Cardiac muscle cell (in vitro differentiated cells and primary cell): Measurements from ENCODE around the gene FAAH. TPM values are rescaled to one million over a fixed set of nuclear protein-coding genes. Genes with fewer than 3 reads are reported as not detected.

Source experiments
- DNase-seq, 2 donors: peaks; one replicate each; pipeline versions ENCODE4 v3.0.0 to v3.0.0-alpha.2; 2010 to 2017; ENCODE audit warnings: low read depth in 1 of 2, low spot score in 1 of 2
- H3K27ac ChIP-seq: fragments of 200-600 bp; sonication (generic); 2 replicates; pipeline ENCODE4 v1.5.1; 2016
- H3K27me3 ChIP-seq: fragments of 200-600 bp; sonication (generic); 2 replicates; pipeline ENCODE4 v1.6.0; 2016; ENCODE audit warnings: control low read depth
- H3K36me3 ChIP-seq: fragments of 200-600 bp; sonication (generic); 2 replicates; pipeline ENCODE4 v1.5.1; 2016; ENCODE audit warnings: control low read depth
- H3K4me1 ChIP-seq: fragments of 200-600 bp; sonication (generic); 2 replicates; pipeline ENCODE4 v1.8.1; 2017; ENCODE audit warnings: low read depth, mild to moderate bottlenecking, mixed run types
- H3K4me3 ChIP-seq: fragments of 200-600 bp; sonication (generic); 2 replicates; pipeline ENCODE4 v1.5.1; 2016; ENCODE audit warnings: mild to moderate bottlenecking
- H3K9me3 ChIP-seq: fragments of 200-600 bp; sonication (generic); 2 replicates; pipeline ENCODE4 v1.5.1; 2017; ENCODE audit warnings: low read depth, mild to moderate bottlenecking, control low read depth
- polyA plus RNA-seq: library from polyadenylated mRNA; unstranded; fragments of >200 nt; fragmentation: Nextera tagmentation; extraction: Ambion mirVana; gene quantifications from 2 replicates; pipeline ENCODE4 v1.2.1, GENCODE V29; 2016
- total RNA-seq: library from RNA; depleted of rRNA; stranded (reverse); fragments of >200 nt; gene quantifications from 2 replicates; pipeline ENCODE4 v1.2.3, GENCODE V29; 2016
- TF ChIP-seq, protein P1 (sequence below): IDR thresholded peaks from 2 replicates; pipeline ENCODE4 v1.5.1; 2012; ENCODE audit warnings: low read depth, mild to moderate bottlenecking, low read length

Gene FAAH
- total and polyA plus RNA-seq, 2 experiments from 2014 or later = 20.2 to 21.0 TPM

DNA sequence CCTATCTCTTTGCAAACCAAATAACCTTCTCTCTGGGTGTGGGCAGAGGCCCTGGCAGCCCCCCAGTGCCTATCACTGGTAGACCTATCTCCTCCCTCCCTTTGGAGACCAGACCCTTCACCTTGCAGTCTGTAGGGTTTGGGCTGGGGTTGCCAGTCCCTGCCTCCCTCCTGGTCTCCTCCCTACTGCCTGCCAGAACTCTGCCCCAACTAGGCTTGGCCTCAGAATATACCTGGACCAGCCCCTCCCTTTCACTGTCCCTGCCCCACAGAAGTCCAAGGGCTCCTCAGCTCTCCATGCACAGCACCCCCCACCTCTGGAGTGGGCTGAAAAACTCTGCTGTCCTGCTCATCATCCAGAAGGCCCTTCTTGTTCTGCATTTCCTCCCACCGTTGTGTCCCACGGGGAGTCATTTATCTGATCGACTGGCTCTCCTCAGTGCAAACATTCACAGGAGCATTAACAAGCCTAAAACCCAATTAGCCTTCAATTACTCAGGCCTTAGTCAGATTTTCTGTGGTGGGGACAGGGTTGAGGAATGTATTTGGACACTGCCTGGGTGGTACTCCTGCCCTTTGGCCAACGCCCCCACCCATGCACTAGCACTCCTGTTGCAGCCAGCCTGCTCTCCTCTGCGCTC is 67.8 kb downstream of the FAAH start:
- TF ChIP-seq, protein P1, sequence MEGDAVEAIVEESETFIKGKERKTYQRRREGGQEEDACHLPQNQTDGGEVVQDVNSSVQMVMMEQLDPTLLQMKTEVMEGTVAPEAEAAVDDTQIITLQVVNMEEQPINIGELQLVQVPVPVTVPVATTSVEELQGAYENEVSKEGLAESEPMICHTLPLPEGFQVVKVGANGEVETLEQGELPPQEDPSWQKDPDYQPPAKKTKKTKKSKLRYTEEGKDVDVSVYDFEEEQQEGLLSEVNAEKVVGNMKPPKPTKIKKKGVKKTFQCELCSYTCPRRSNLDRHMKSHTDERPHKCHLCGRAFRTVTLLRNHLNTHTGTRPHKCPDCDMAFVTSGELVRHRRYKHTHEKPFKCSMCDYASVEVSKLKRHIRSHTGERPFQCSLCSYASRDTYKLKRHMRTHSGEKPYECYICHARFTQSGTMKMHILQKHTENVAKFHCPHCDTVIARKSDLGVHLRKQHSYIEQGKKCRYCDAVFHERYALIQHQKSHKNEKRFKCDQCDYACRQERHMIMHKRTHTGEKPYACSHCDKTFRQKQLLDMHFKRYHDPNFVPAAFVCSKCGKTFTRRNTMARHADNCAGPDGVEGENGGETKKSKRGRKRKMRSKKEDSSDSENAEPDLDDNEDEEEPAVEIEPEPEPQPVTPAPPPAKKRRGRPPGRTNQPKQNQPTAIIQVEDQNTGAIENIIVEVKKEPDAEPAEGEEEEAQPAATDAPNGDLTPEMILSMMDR = no peak
- Histone ChIP-seq H3K27me3 (peaks cover 68% of the 10 kb centered on the region), H3K36me3 (no peaks in the 10 kb centered on the region), H3K9me3 (no peaks in the 10 kb centered on the region), H3K27ac (no peak overlapping the region), H3K4me3 (no peak overlapping the region), H3K4me1 (no peaks in the 10 kb centered on the region)
- no peak for DNase-seq

Other genes with a start within 250 kb of the FAAH start
- gene TSPAN1, start 219.2 kb upstream of the FAAH start, total RNA-seq = not detected in 2 replicates
- gene TSPAN1, start 219.2 kb upstream of the FAAH start, polyA plus RNA-seq = not detected in 2 replicates
- not detected in 2 replicates for gene P3R3URF, start 217.8 kb upstream of the FAAH start, total RNA-seq
- not detected in 2 replicates for gene P3R3URF, start 217.8 kb upstream of the FAAH start, polyA plus RNA-seq
- gene POMGNT1, start 195.9 kb upstream of the FAAH start, total RNA-seq = 105 and 125 TPM in 2 replicates
- gene POMGNT1, start 195.9 kb upstream of the FAAH start, polyA plus RNA-seq = 128 and 147 TPM in 2 replicates
- 11.7 and 19.5 TPM in 2 replicates for gene LURAP1, start 191.0 kb upstream of the FAAH start, total RNA-seq
- gene LURAP1, start 191.0 kb upstream of the FAAH start, polyA plus RNA-seq = 6.0 and 7.2 TPM in 2 replicates
- 2.5 and 3.3 TPM in 2 replicates for gene RAD54L, start 146.6 kb upstream of the FAAH start, total RNA-seq
- gene RAD54L, start 146.6 kb upstream of the FAAH start, polyA plus RNA-seq = 5.9 and 13.6 TPM in 2 replicates
- 118 and 151 TPM in 2 replicates for gene LRRC41, start 90.7 kb upstream of the FAAH start, total RNA-seq
- 130 and 169 TPM in 2 replicates for gene LRRC41, start 90.7 kb upstream of the FAAH start, polyA plus RNA-seq
- 597 and 948 TPM in 2 replicates for gene UQCRH, start 90.6 kb upstream of the FAAH start, total RNA-seq
- 517 and 698 TPM in 2 replicates for gene UQCRH, start 90.6 kb upstream of the FAAH start, polyA plus RNA-seq
- gene NSUN4, start 53.5 kb upstream of the FAAH start, total RNA-seq = 9.5 and 10.8 TPM in 2 replicates
- gene NSUN4, start 53.5 kb upstream of the FAAH start, polyA plus RNA-seq = 15.1 and 16.1 TPM in 2 replicates
- gene DMBX1, start 95.5 kb downstream of the FAAH start, total RNA-seq = not detected in 2 replicates
- gene DMBX1, start 95.5 kb downstream of the FAAH start, polyA plus RNA-seq = not detected in 2 replicates
- gene KNCN, start 157.3 kb downstream of the FAAH start, total RNA-seq = not detected in 2 replicates
- gene KNCN, start 157.3 kb downstream of the FAAH start, polyA plus RNA-seq = not detected in 2 replicates
- 12.8 and 18.6 TPM in 2 replicates for gene MKNK1, start 210.0 kb downstream of the FAAH start, total RNA-seq
- 20.3 and 23.7 TPM in 2 replicates for gene MKNK1, start 210.0 kb downstream of the FAAH start, polyA plus RNA-seq
- 6.2 and 7.5 TPM in 2 replicates for gene MOB3C, start 222.5 kb downstream of the FAAH start, total RNA-seq
- 4.5 and 5.5 TPM in 2 replicates for gene MOB3C, start 222.5 kb downstream of the FAAH start, polyA plus RNA-seq